IPS-18a (cell line): ENCODE results near the gene JMJD1C.

ENCODE experiments used
- H3K27ac ChIP-seq: one replicate; pipeline ENCODE4 v1.5.1; 2013; ENCODE audit warnings: low read length
- H3K27me3 ChIP-seq: one replicate; pipeline ENCODE4 v1.6.1; 2013; ENCODE audit warnings: mild to moderate bottlenecking, low read length; ENCODE audit not compliant: control insufficient read depth, insufficient read depth
- H3K36me3 ChIP-seq: one replicate; pipeline ENCODE4 v1.6.1; 2013; ENCODE audit warnings: low read depth, low read length; ENCODE audit not compliant: control insufficient read depth
- H3K4me1 ChIP-seq: one replicate; pipeline ENCODE4 v1.6.1; 2013; ENCODE audit warnings: low read depth, low read length; ENCODE audit not compliant: control insufficient read depth
- H3K4me3 ChIP-seq: one replicate; pipeline ENCODE4 v1.5.1; 2013; ENCODE audit warnings: low read length
- H3K9ac ChIP-seq: one replicate; pipeline ENCODE4 v1.6.1; 2013; ENCODE audit warnings: mild to moderate bottlenecking, low read length, moderate library complexity
- H3K9me3 ChIP-seq: one replicate; pipeline ENCODE4 v1.6.1; 2013; ENCODE audit warnings: low read depth, low read length; ENCODE audit not compliant: control insufficient read depth

Gene JMJD1C

GRCh38 chr10:63369711-63370110 lies 96.1 kb downstream of the JMJD1C start:
- no peaks in the 10 kb centered on the region for H3K27me3 ChIP-seq
- H3K9ac ChIP-seq, result no peak overlapping the region
- no peaks in the 10 kb centered on the region for H3K9me3 ChIP-seq
- no peaks in the 10 kb centered on the region for H3K36me3 ChIP-seq
- no peak overlapping the region for H3K4me3 ChIP-seq
- H3K27ac ChIP-seq, result no peak overlapping the region
- peaks cover 9% of the 10 kb centered on the region for H3K4me1 ChIP-seq

- Histone ChIP-seq H3K9me3 (no peaks in the 10 kb centered on the region), H3K27me3 (no peaks in the 10 kb centered on the region), H3K36me3 (no peaks in the 10 kb centered on the region), H3K4me1 (peaks cover 9% of the 10 kb centered on the region), H3K4me3 (no peak overlapping the region), H3K9ac (no peak overlapping the region), H3K27ac (no peak overlapping the region)
Observed at GRCh38 chr10:63368365-63368764, 97.4 kb downstream of the JMJD1C start.

GRCh38 chr10:63366933-63367332 lies 98.8 kb downstream of the JMJD1C start:
- Histone ChIP-seq H3K9ac (no peak overlapping the region), H3K27me3 (no peaks in the 10 kb centered on the region), H3K27ac (no peak overlapping the region), H3K4me3 (no peak overlapping the region), H3K4me1 (peaks cover 9% of the 10 kb centered on the region), H3K36me3 (no peaks in the 10 kb centered on the region), H3K9me3 (no peaks in the 10 kb centered on the region)

- H3K36me3 ChIP-seq, result no peaks in the 10 kb centered on the region
- H3K27me3 ChIP-seq, result no peaks in the 10 kb centered on the region
- no peak overlapping the region for H3K27ac ChIP-seq
- no peak overlapping the region for H3K9ac ChIP-seq
- H3K9me3 ChIP-seq, result no peaks in the 10 kb centered on the region
- no peak overlapping the region for H3K4me3 ChIP-seq
- peaks cover 9% of the 10 kb centered on the region for H3K4me1 ChIP-seq
Observed at GRCh38 chr10:63365976-63366765, 99.6 kb downstream of the JMJD1C start.

- H3K4me3 ChIP-seq, result no peak overlapping the region
- no peak overlapping the region for H3K27ac ChIP-seq
- no peaks in the 10 kb centered on the region for H3K9me3 ChIP-seq
- no peaks in the 10 kb centered on the region for H3K36me3 ChIP-seq
- H3K4me1 ChIP-seq, result peaks cover 9% of the 10 kb centered on the region
- no peak overlapping the region for H3K9ac ChIP-seq
- no peaks in the 10 kb centered on the region for H3K27me3 ChIP-seq
Observed at GRCh38 chr10:63364918-63365317, 100.9 kb downstream of the JMJD1C start.

- H3K36me3 ChIP-seq, result no peaks in the 10 kb centered on the region
- no peak overlapping the region for H3K27ac ChIP-seq
- H3K9ac ChIP-seq, result no peak overlapping the region
- peaks cover 9% of the 10 kb centered on the region for H3K4me1 ChIP-seq
- no peaks in the 10 kb centered on the region for H3K27me3 ChIP-seq
- H3K4me3 ChIP-seq, result no peak overlapping the region
- no peaks in the 10 kb centered on the region for H3K9me3 ChIP-seq
Observed at GRCh38 chr10:63363951-63364350, 101.8 kb downstream of the JMJD1C start.

- no peaks in the 10 kb centered on the region for H3K36me3 ChIP-seq
- no peak overlapping the region for H3K27ac ChIP-seq
- no peak overlapping the region for H3K9ac ChIP-seq
- H3K27me3 ChIP-seq, result no peaks in the 10 kb centered on the region
- no peaks in the 10 kb centered on the region for H3K4me1 ChIP-seq
- H3K9me3 ChIP-seq, result no peaks in the 10 kb centered on the region
- no peak overlapping the region for H3K4me3 ChIP-seq
Observed at GRCh38 chr10:63355682-63356081, 110.1 kb downstream of the JMJD1C start.

- no peaks in the 10 kb centered on the region for H3K4me1 ChIP-seq
- no peaks in the 10 kb centered on the region for H3K27me3 ChIP-seq
- H3K9me3 ChIP-seq, result no peaks in the 10 kb centered on the region
- no peaks in the 10 kb centered on the region for H3K36me3 ChIP-seq
- H3K27ac ChIP-seq, result no peak overlapping the region
- no peak overlapping the region for H3K4me3 ChIP-seq
- no peak overlapping the region for H3K9ac ChIP-seq
Observed at GRCh38 chr10:63352976-63353375, 112.8 kb downstream of the JMJD1C start.

- Histone ChIP-seq H3K9ac (no peak overlapping the region), H3K27ac (no peak overlapping the region), H3K27me3 (no peaks in the 10 kb centered on the region), H3K4me3 (no peak overlapping the region), H3K4me1 (no peaks in the 10 kb centered on the region), H3K9me3 (no peaks in the 10 kb centered on the region), H3K36me3 (no peaks in the 10 kb centered on the region)
Observed at GRCh38 chr10:63348245-63348850, 117.4 kb downstream of the JMJD1C start.

- Histone ChIP-seq H3K36me3 (no peaks in the 10 kb centered on the region), H3K27ac (no peak overlapping the region)
Observed at GRCh38 chr10:63346015-63346441, 119.7 kb downstream of the JMJD1C start.

GRCh38 chr10:63344269-63344668 lies 121.5 kb downstream of the JMJD1C start:
- Histone ChIP-seq H3K36me3 (no peaks in the 10 kb centered on the region), H3K9me3 (no peaks in the 10 kb centered on the region), H3K4me3 (no peak overlapping the region)

More at GRCh38 chr10:63346015-63346441, 119.7 kb downstream of the JMJD1C start:
- H3K4me1 ChIP-seq, result no peaks in the 10 kb centered on the region
- no peak overlapping the region for H3K4me3 ChIP-seq
- no peak overlapping the region for H3K9ac ChIP-seq
- no peaks in the 10 kb centered on the region for H3K27me3 ChIP-seq
- H3K9me3 ChIP-seq, result no peaks in the 10 kb centered on the region

GRCh38 chr10:63343476-63343875 lies 122.3 kb downstream of the JMJD1C start:
- Histone ChIP-seq H3K27ac (no peak overlapping the region), H3K36me3 (no peaks in the 10 kb centered on the region), H3K4me3 (no peak overlapping the region), H3K9ac (no peak overlapping the region), H3K27me3 (no peaks in the 10 kb centered on the region), H3K9me3 (no peaks in the 10 kb centered on the region), H3K4me1 (no peaks in the 10 kb centered on the region)

More at GRCh38 chr10:63344269-63344668, 121.5 kb downstream of the JMJD1C start:
- H3K27me3 ChIP-seq, result no peaks in the 10 kb centered on the region
- H3K27ac ChIP-seq, result no peak overlapping the region
- H3K4me1 ChIP-seq, result no peaks in the 10 kb centered on the region
- no peak overlapping the region for H3K9ac ChIP-seq
